Bronchial epithelial cell (primary cell): ENCODE data around the gene EEPD1. TPM values are rescaled to one million over a fixed set of nuclear protein-coding genes. Genes with fewer than 3 reads are reported as not detected.
A peak's percentile ranks its signal among the peaks of the same experiment; 100 is the strongest.
"Not testable (repeated sequence)": the region's sequence is repeated elsewhere in the genome, so short reads cannot be mapped to it uniquely, and the experiment has no call there.

Experiments
- DNase-seq: peaks from one replicate; pipeline ENCODE4 v3.0.0-alpha.2; 2010; ENCODE audit warnings: low read depth
- FAIRE-seq: peaks from 2 replicates; lab custom pipeline; 2011; peaks lifted over from hg19 to GRCh38; lab: Jason Lieb, UNC
- H3K27me3 ChIP-seq: 2 replicates; pipeline ENCODE4 v1.5.1; 2011; ENCODE audit warnings: low read length; ENCODE audit not compliant: control insufficient read depth, insufficient read depth
- H3K36me3 ChIP-seq: 2 replicates; pipeline ENCODE4 v1.5.1; 2011; ENCODE audit warnings: low read length; ENCODE audit not compliant: control insufficient read depth, insufficient read depth
- H3K4me3 ChIP-seq: 2 replicates; pipeline ENCODE4 v1.5.1; 2011; ENCODE audit warnings: mild to moderate bottlenecking, low read depth, low read length, control low read depth
- CTCF ChIP-seq: IDR thresholded peaks from 2 replicates; pipeline ENCODE4 v1.5.1; 2011; ENCODE audit warnings: mild to moderate bottlenecking, moderate library complexity, low read length, control low read depth, inconsistent platforms; ENCODE audit not compliant: insufficient read depth, severe bottlenecking
- total RNA-seq: library from RNA; depleted of rRNA; stranded (reverse); fragments of >200 nt; gene quantifications from 2 replicates; pipeline ENCODE4 v1.2.1, GENCODE V29; 2014

The EEPD1 gene
- total RNA-seq, 1 donor from 2014 or later: 2.9 TPM

DNA sequence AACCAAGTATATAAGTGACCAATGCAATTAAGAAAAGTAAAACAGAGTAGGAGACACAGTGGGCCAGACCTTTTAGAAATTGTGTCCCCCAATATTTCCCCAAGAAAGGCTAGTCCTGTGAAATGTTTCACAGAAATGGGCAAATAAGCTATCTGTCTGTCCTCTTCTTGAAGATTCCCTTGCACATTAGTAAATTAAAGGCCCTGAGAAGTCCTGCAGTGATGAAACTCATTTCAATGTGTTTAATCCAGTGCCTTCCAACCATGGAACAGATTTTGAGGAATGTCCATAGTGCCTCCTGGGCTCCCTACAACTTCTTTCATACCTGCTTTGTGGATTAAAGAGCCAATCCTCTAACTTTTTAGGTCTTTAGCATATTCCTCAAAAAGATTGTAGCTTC lies 11.2 kb upstream of the EEPD1 start:
- DNase-seq (no peak), FAIRE-seq (no peak)
- Histone ChIP-seq H3K4me3 (no peak overlapping the region), H3K36me3 (no peaks in the 10 kb centered on the region), H3K27me3 (peaks cover 1% of the 10 kb centered on the region)
- TF ChIP-seq CTCF: no peak

DNA sequence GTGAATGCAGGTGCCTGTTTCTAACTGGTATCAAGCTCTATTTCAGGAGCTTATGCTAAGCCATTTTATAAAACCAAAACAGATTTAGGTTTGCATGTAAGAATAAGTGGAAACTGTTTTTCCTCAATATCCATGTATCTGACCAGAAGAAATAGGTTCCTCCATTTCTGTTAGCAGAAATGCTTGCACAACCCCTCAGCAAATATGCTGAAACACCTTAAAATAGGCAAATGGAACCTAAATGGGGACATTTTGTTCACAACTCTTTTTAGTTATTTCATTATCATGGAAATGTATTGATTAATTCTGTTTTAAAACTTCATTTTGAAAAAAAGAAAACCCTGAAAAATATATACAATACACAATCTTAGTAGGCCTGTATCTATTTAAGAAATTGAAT lies 8.9 kb upstream of the EEPD1 start:
- DNase-seq: no peak

GRCh38 chr7:36145686-36146085 lies 7.4 kb upstream of the EEPD1 start:
- DNase-seq (no peak), FAIRE-seq (no peak)
- TF ChIP-seq CTCF: no peak
- Histone ChIP-seq H3K27me3 (peaks cover 1% of the 10 kb centered on the region), H3K4me3 (no peak overlapping the region), H3K36me3 (no peaks in the 10 kb centered on the region)

More for the DNA sequence above, 8.9 kb upstream of the EEPD1 start:
- Histone ChIP-seq H3K27me3 (peaks cover 1% of the 10 kb centered on the region), H3K36me3 (no peaks in the 10 kb centered on the region), H3K4me3 (no peak overlapping the region)
- no peak for FAIRE-seq
- no peak for TF ChIP-seq CTCF

- Histone ChIP-seq H3K36me3 (no peaks in the 10 kb centered on the region), H3K4me3 (no peak overlapping the region), H3K27me3 (peaks cover 1% of the 10 kb centered on the region)
- TF ChIP-seq CTCF: no peak
- no peak for FAIRE-seq
- DNase-seq: no peak
Measured at GRCh38 chr7:36147361-36147760, 5.7 kb upstream of the EEPD1 start.

DNA sequence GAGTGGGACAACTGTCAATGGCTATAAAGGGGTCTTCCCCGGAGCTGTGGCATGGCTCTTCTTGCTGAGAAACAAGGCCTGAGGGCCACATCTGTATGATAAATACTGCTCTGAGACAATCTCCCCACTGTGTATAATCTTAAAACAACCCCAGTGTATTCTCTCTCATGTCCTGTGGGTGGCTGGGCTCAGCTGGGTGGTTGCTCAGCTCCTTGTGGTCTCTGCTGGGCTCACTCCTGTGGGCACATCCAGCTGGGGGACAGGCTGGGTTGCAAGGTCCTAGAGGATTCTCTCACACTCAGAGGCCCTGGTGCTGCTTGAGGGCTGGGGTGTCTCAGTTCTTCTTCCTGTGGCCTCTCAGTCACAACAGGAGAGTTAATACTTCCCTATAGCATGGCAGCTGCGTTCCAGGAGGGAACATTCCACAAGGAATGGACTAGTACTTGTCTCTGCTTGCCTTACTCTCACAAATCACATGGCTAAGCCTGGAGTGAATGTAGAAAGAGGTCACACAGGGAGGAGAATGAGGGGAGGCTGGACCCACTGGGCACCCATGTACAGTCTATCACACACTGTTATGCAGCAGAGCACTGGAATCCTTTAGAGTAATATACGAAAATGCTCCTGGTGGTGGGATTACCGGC lies 4.5 kb upstream of the EEPD1 start:
- DNase-seq (peak; percentile 35), FAIRE-seq (no peak)
- no peak overlapping the region for H3K4me3 ChIP-seq
- no peaks in the 10 kb centered on the region for H3K27me3 ChIP-seq
- no peaks in the 10 kb centered on the region for H3K36me3 ChIP-seq
- TF ChIP-seq CTCF: no peak

GRCh38 chr7:36149240-36149639 lies 3.8 kb upstream of the EEPD1 start:
- H3K27me3 ChIP-seq, H3K36me3 ChIP-seq, DNase-seq, H3K4me3 ChIP-seq, FAIRE-seq: not testable (repeated sequence)
